ENCODE data around the gene GTF2IRD2. TPM values are rescaled to one million over a fixed set of nuclear protein-coding genes. Genes with fewer than 3 reads are reported as not detected.
"Not testable (repeated sequence)": the region's sequence is repeated elsewhere in the genome, so short reads cannot be mapped to it uniquely, and the experiment has no call there.

GTF2IRD2 gene
- total RNA-seq, 4 donors from 2014 or later: 14.3 to 29.9 (median 20.4) TPM

GRCh38 chr7:74829959-74830358, 21.4 kb downstream of the GTF2IRD2 start:
- 36% methylated on average over 1 of the region's 4 CpGs for WGBS
- H3K27ac ChIP-seq (replicated peaks in 1 of 4): peak overlapping the region in 2 of 4 donors; percentile 34 to 36

GRCh38 chr7:74821259-74821658, 30.1 kb downstream of the GTF2IRD2 start:
- H3K4me3 ChIP-seq; H3K27me3 ChIP-seq; intact Hi-C loops (cut with DNase I); H3K27ac ChIP-seq (replicated peaks in 1 of 4); H3K4me1 ChIP-seq; H3K36me3 ChIP-seq; H3K9me3 ChIP-seq; DNase-seq (ENCODE audit: extremely low spot score): not testable (repeated sequence)
- WGBS: no CpG with 5 or more reads among the region's 5 CpGs

More at GRCh38 chr7:74829959-74830358, 21.4 kb downstream of the GTF2IRD2 start:
- H3K36me3 ChIP-seq; H3K9me3 ChIP-seq; intact Hi-C loops (cut with DNase I); H3K27me3 ChIP-seq; H3K4me1 ChIP-seq; H3K4me3 ChIP-seq; DNase-seq (ENCODE audit: extremely low spot score): not testable (repeated sequence)

- no CpG with 5 or more reads among the region's 23 CpGs for whole genome bisulfite sequencing
- H3K27me3 ChIP-seq; H3K4me1 ChIP-seq; H3K4me3 ChIP-seq; H3K36me3 ChIP-seq; DNase-seq (ENCODE audit: extremely low spot score); H3K27ac ChIP-seq (replicated peaks in 1 of 4); intact Hi-C loops (cut with DNase I); H3K9me3 ChIP-seq: not testable (repeated sequence)
Observed at GRCh38 chr7:74820146-74820805, 31.1 kb downstream of the GTF2IRD2 start.

GRCh38 chr7:74815882-74816281, 35.5 kb downstream of the GTF2IRD2 start:
- H3K36me3 ChIP-seq; DNase-seq (ENCODE audit: extremely low spot score); H3K9me3 ChIP-seq; H3K27ac ChIP-seq (replicated peaks in 1 of 4); H3K4me3 ChIP-seq; intact Hi-C loops (cut with DNase I); H3K4me1 ChIP-seq; H3K27me3 ChIP-seq: not testable (repeated sequence)
- no CpG with 5 or more reads among the region's 3 CpGs for WGBS

GRCh38 chr7:74798644-74799043, 52.8 kb downstream of the GTF2IRD2 start:
- H3K4me1 ChIP-seq; H3K4me3 ChIP-seq; intact Hi-C loops (cut with DNase I); DNase-seq (ENCODE audit: extremely low spot score); H3K36me3 ChIP-seq; H3K27ac ChIP-seq (replicated peaks in 1 of 4); H3K9me3 ChIP-seq; H3K27me3 ChIP-seq: not testable (repeated sequence)
- WGBS: 80% methylated on average over 1 of the region's 4 CpGs

- H3K9me3 ChIP-seq; H3K4me3 ChIP-seq; H3K27me3 ChIP-seq; H3K36me3 ChIP-seq; intact Hi-C loops (cut with DNase I); H3K4me1 ChIP-seq; DNase-seq (ENCODE audit: extremely low spot score); H3K27ac ChIP-seq (replicated peaks in 1 of 4): not testable (repeated sequence)
- no CpG with 5 or more reads among the region's 27 CpGs for WGBS
Observed at GRCh38 chr7:74797848-74798622, 53.4 kb downstream of the GTF2IRD2 start.

- H3K27ac ChIP-seq (replicated peaks in 1 of 4); H3K27me3 ChIP-seq; intact Hi-C loops (cut with DNase I); DNase-seq (ENCODE audit: extremely low spot score); H3K9me3 ChIP-seq; H3K36me3 ChIP-seq; H3K4me3 ChIP-seq; H3K4me1 ChIP-seq: not testable (repeated sequence)
- no CpG with 5 or more reads among the region's 24 CpGs for WGBS
Observed at GRCh38 chr7:74789200-74789736, 62.1 kb downstream of the GTF2IRD2 start.

- 0% methylated on average over 2 of the region's 82 CpGs for WGBS
- peak in 1 of 3 experiments; percentile 18 for TF ChIP-seq CTCF (IDR thresholded peaks at IDR 0.05)
- H3K27me3 ChIP-seq; intact Hi-C loops (cut with DNase I); H3K4me1 ChIP-seq; H3K9me3 ChIP-seq; H3K36me3 ChIP-seq: not testable (repeated sequence)
- peak; percentile 97 for DNase-seq (ENCODE audit: extremely low spot score)
- Histone ChIP-seq H3K4me3 (peak overlapping the region; percentile 36 to 51 (median 39)), H3K27ac (replicated peaks in 1 of 4) (peak overlapping the region in 2 of 4 donors; percentile 48 to 51)
Observed at GRCh38 chr7:74788369-74789150, 62.8 kb downstream of the GTF2IRD2 start.

GRCh38 chr7:74783595-74783994, 67.8 kb downstream of the GTF2IRD2 start:
- H3K36me3 ChIP-seq; H3K27me3 ChIP-seq; H3K4me3 ChIP-seq; H3K9me3 ChIP-seq; H3K27ac ChIP-seq (replicated peaks in 1 of 4); H3K4me1 ChIP-seq; DNase-seq (ENCODE audit: extremely low spot score); intact Hi-C loops (cut with DNase I): not testable (repeated sequence)
- WGBS: 100% methylated on average over 1 of the region's 5 CpGs

GRCh38 chr7:74781746-74782145, 69.7 kb downstream of the GTF2IRD2 start:
- intact Hi-C loops (cut with DNase I); H3K36me3 ChIP-seq: not testable (repeated sequence)

GRCh38 chr7:74779053-74779452, 72.4 kb downstream of the GTF2IRD2 start:
- intact Hi-C loops (cut with DNase I); H3K4me3 ChIP-seq; H3K36me3 ChIP-seq; H3K9me3 ChIP-seq; H3K27me3 ChIP-seq; H3K4me1 ChIP-seq; DNase-seq (ENCODE audit: extremely low spot score); H3K27ac ChIP-seq (replicated peaks in 1 of 4): not testable (repeated sequence)
- no CpG with 5 or more reads among the region's 17 CpGs for WGBS

More at GRCh38 chr7:74781746-74782145, 69.7 kb downstream of the GTF2IRD2 start:
- not testable (repeated sequence) for H3K4me3 ChIP-seq; H3K9me3 ChIP-seq; H3K4me1 ChIP-seq; H3K27me3 ChIP-seq; DNase-seq (ENCODE audit: extremely low spot score); H3K27ac ChIP-seq (replicated peaks in 1 of 4)
- no CpG with 5 or more reads among the region's 6 CpGs for WGBS
